ENCODE results near the gene UBAC1.

Gene UBAC1

GRCh38 chr9:135961277-135961715 is at the start of gene UBAC1:
Gene UBAC1, minus strand, starts transcription at chr9:135961373. Its CDS starts 211 bp downstream, at chr9:135961162.
- peak; percentile 95 for DNase-seq

GRCh38 chr9:136010615-136011361 is 49.6 kb upstream of the UBAC1 start:
- no peak for DNase-seq

GRCh38 chr9:136010176-136010575 is 49.0 kb upstream of the UBAC1 start:
- no peak for DNase-seq

DNA sequence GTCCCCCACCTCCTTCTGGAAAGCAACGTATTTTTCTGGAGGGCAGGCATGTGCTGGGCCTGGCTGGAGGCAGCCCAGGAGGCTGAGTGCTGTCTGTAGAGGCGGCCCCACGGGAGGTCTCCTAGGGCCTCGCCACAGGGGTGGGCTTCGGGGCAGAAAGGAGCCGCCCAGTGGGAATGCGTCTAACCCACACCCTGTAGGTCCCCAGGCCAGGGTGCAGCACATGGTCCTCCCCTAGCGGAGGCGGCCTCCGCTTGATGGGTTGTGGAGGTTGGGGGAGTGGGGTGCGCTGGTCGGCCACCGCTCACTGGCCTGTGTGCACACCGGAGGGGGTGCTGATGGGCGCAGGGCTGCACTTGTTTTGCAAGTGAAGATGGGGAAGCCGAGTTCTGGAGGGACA is 48.3 kb upstream of the UBAC1 start:
- DNase-seq = no peak

DNA sequence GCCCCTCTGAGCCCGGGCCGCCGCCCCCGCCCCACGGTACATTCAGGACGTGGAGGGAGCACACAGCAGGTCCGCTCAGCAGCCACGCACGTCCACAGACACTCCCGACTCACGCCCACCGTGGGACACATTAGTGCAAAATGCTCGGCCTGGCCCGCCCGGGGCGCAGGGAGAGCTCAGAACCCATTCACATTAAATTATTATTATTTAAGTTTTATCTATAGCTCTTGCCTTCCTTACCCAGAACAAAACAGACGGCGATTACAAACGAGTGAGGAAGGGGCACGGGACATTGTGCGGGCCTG is 47.5 kb upstream of the UBAC1 start:
- DNase-seq = no peak

- DNase-seq = no peak
Observed at GRCh38 chr9:136007934-136008692, 46.9 kb upstream of the UBAC1 start.

DNA sequence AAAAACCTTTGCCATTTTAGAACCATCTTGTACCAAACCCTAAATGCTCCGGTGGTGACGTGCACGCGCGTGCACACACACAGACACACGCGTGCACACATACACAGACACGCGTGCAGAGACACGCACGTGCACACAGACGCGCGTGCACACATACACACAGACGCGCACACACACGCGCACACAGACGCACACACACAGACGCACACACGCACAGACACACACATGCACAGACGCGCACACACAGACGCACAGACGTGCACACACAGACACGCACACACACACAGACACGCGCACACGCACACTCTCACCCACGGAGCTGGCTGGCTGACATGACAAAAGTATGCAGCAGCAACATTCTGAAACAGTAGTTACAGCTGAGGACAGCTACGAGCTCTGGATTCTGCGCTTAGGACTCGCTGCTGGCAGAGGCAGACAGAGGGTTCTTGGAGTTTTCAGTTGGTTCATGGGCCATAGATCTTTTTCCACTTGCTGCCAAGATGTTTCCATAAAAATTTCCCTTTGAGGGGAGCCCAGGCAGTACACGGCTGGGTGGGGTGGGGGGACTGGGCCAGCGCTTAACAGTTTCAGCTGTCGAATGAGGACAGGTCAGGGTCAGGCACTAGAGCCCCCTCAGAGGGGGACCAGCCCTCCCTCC is 46.2 kb upstream of the UBAC1 start:
- DNase-seq = no peak

DNA sequence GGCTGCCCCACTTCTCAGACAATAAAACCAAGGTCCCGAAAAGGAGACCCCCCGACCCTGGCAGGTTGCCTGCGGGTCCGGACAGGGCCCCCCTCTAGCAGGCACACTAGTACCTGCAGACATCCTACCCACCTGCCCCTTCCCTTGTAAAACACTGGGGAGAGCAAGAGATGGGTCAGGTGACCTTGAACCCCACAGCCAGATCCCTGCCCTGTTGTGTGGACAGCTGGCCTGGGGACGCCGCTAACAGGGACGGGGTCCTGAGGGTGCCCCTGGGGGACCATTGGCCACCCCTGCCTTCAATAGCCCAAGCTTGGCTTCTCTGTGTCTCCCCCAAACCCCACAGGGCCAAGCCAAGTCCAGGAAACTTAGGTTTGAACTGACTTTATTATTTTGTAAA is 45.0 kb upstream of the UBAC1 start:
- no peak for DNase-seq

DNA sequence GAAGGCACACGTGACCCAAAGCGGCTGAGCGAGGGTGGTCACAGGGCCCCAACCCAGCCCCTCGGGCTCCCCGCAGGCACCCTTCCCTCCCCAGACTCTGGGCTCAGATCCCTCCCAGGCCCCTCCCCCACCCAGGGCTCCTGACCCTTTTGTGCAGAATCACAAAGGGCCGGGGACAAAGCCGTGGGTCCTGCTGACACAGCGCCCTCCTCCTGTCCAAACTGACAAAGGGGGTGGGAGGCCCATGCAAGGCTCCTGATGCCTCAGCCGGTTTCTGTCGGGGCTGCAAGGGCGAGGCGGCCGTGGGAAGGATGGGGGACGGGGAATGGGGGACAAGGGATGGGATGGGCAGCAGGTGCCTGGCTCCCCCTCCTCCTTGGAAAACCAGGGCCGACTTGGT is 43.5 kb upstream of the UBAC1 start:
- no peak for DNase-seq

DNA sequence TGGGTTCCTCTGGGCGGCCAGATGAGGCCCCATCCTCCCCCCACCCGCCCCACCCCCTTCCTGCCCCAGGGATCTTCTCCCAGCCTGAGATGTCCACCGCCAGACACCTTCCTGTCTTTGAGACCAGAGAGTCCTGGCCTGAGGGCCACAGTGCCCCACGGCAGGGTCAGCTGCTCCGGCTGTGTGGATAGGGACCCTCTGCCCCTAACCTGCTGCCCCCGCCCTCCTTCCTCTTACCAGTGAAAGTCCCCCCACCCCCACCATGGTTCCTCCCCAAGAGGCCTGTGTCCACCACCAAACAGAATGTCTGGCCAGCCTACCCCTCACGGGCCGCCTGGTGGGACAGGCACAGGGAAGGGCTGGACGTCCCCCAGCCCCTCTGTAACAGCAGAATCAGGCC is 43.0 kb upstream of the UBAC1 start:
- no peak for DNase-seq

GRCh38 chr9:136003411-136004218 is 42.4 kb upstream of the UBAC1 start:
- DNase-seq = no peak

- no peak for DNase-seq
Observed at GRCh38 chr9:136002881-136003280, 41.7 kb upstream of the UBAC1 start.

DNA sequence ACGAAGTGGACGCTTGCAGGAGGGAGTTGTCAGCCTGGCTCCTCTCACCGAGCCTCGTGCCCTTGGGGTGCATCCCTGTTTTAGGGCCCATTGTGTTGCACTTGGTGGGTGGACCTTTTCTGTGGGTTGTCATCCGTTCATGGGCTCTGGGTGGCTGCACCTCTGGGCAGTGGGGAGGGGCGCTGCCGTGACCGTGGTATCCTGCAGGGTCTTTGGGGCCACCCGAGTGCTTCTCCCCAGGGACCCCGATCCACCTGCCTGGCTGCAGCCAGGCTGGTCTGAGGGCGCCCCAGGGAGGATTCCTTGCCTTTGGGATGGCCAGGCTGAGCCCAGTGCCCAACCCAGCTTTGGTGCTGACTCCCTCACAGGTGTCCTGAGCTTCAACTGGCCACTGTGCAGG is 41.0 kb upstream of the UBAC1 start:
- no peak for DNase-seq

GRCh38 chr9:136001231-136001630 is 40.1 kb upstream of the UBAC1 start:
- no peak for DNase-seq

- no peak for DNase-seq
Observed at GRCh38 chr9:135998410-135999071, 37.4 kb upstream of the UBAC1 start.

DNA sequence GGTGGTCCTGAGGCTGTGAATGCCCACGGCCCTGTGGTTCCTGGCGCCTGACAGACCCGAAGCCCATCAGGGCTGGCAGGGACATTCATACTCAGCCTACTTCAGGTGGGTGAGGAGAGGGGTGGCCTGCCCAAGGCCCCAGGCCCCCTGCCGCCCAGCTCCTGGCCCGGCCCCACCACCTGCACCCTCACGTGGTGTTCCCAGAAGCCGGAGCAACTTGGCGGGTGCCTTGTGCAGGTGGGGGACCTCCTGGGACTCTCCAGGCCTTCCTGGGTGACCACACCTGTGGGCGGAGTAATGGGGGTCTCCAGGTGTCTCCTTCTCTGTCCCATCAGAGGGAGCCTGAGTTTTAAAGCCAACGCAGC is 36.8 kb upstream of the UBAC1 start:
- DNase-seq = no peak

DNA sequence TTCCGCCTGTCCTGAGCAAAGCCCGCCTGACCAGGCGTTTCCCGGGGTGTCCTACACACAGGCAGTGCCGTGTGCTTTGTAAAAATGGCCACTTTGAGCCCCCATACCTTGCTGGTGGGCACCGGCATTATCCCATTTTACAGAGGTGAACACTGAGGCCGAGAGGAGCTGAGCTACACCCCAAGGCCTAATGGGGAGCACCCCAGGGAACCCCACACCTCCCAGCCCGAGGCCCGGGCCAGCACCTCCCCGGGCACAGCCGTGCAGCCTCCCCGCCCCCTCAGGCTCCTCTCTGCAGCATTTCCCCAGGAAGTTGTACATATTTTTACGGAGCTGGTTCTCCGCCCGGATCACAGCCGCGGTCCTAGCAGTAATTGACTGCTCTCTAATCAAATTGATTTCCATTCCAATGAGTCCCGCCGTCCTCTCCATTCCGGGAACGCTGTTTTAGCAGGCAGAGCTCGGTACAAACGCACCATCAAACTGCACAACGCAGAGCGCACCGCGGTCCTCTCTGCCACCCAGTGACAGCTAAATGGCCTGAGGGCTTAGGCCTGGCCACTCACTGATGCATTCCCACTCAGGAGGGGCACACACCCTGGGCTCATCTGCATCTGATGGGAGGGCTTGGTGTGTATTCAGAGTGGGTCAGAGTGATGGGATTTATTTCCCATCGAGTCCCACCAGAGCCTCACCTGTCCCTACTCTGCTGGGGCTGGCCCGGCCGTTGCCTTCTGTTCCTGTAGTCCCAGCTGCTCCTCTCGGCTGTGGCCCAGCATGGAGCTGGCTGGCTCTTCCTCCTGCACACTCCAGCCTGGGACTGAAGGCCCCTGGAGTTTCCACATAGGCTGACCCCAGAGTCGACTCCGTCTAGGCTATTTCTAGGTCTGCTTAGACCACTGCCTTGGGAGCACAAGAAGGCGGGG is 36.2 kb upstream of the UBAC1 start:
- no peak for DNase-seq

DNA sequence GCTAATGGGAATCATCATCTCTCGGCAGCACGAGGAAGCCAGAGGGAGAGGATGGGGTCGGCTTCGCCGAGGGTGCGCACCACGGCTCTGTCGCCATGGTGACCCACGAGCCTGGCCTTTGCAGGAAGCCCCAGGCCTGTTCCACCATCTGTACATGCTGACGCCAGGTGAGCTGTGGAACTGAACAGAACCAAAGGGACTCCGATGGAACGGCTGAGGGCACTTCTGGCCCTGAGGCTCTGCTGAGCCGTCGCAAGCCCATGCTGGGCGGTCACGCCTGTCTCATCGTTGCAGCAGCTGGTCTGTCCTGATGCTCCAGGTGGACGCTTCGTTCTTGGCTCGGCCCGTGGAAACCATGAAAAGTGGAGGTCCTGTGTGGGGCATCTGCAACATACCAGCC is 34.6 kb upstream of the UBAC1 start:
- DNase-seq = no peak

DNA sequence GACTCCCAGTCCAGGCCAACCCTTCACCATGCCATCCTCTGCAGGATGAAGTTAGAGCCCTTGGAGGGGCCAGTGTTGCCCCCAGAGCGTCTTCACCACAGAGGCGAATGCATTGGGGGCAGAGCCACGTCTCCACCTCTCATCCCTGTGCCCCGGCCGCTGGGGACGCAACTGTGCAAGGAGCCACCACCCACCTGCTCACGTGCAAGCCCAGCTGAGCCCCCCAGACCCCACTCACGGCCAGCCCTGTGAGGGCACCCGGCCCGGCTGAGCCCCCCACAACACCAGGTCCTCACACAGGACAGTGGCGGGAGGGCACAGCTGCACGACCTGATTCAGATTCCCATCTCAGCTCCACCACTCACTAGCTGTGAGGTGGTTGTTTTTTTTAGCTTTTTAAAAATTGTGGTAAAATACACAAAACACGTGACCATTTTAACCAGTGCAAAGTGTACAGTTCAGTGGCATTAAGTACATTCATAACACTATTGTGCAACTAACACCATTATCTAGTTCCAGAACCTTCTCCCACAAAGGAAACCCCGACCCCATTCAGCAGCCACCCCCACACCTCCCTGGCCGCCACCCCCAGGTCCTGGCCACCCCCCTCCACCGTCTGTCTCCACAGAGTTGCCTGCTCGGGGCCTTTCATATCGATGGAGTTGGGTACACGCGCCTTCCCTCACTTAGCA is 33.5 kb upstream of the UBAC1 start:
- DNase-seq = no peak

- no peak for DNase-seq
Observed at GRCh38 chr9:135993765-135994500, 32.8 kb upstream of the UBAC1 start.

All from NCI-H510A (cell line).